HEK293T (cell line): ENCODE results near the gene PLSCR3.

Experiments used
- ARNT ChIP-seq: fragments of 450-650 bp; IDR thresholded peaks from 2 replicates; pipeline ENCODE4 v1.6.1; 2017; ENCODE audit warnings: mild to moderate bottlenecking
- BHLHE40 ChIP-seq: fragments of 450-650 bp; IDR thresholded peaks from 2 replicates; pipeline ENCODE4 v1.6.1; 2016; ENCODE audit warnings: mild to moderate bottlenecking, moderate library complexity, borderline replicate concordance
- FOXA1 ChIP-seq: fragments of 450-650 bp; IDR thresholded peaks from 2 replicates; pipeline ENCODE4 v1.6.1; 2016; ENCODE audit warnings: mild to moderate bottlenecking
- HDGF ChIP-seq: fragments of 450-650 bp; IDR thresholded peaks from 2 replicates; pipeline ENCODE4 v1.6.1; 2017; ENCODE audit warnings: antibody characterized with exemption, borderline replicate concordance
- LEF1 ChIP-seq: fragments of 450-650 bp; IDR thresholded peaks from 2 replicates; pipeline ENCODE4 v1.6.1; 2017; ENCODE audit warnings: mild to moderate bottlenecking, borderline replicate concordance
- SP1 ChIP-seq: fragments of 450-650 bp; IDR thresholded peaks from 2 replicates; pipeline ENCODE4 v1.6.1; 2017
- SUZ12 ChIP-seq: fragments of 450-650 bp; IDR thresholded peaks from 2 replicates; pipeline ENCODE4 v1.6.1; 2016; ENCODE audit warnings: mild to moderate bottlenecking
- TARDBP ChIP-seq: fragments of 450-650 bp; IDR thresholded peaks from 2 replicates; pipeline ENCODE4 v1.6.1; 2016
- ZNF384 ChIP-seq: fragments of 450-650 bp; IDR thresholded peaks from 2 replicates; pipeline ENCODE4 v1.6.1; 2016

GRCh38 chr17:7413346-7413985 is 19.1 kb upstream of the PLSCR3 start:
- TF ChIP-seq ZNF384: no peak
- no peak for TF ChIP-seq BHLHE40
- no peak for TF ChIP-seq SUZ12
- no peak for TF ChIP-seq SP1
- no peak for TF ChIP-seq FOXA1
- no peak for TF ChIP-seq HDGF
- no peak for TF ChIP-seq LEF1
- no peak for TF ChIP-seq ARNT
- TF ChIP-seq TARDBP: no peak
